Medulla oblongata (tissue), 1 donor: ENCODE results near the gene ABCB11.
A peak's percentile ranks its signal among the peaks of the same experiment; 100 is the strongest.
"Not testable (repeated sequence)": the region's sequence is repeated elsewhere in the genome, so short reads cannot be mapped to it uniquely, and the experiment has no call there.

Experiments used
- DNase-seq: peaks from one replicate; pipeline ENCODE4 v3.0.0-alpha.2; 2015; ENCODE audit errors: extremely low spot score

Gene ABCB11

DNA sequence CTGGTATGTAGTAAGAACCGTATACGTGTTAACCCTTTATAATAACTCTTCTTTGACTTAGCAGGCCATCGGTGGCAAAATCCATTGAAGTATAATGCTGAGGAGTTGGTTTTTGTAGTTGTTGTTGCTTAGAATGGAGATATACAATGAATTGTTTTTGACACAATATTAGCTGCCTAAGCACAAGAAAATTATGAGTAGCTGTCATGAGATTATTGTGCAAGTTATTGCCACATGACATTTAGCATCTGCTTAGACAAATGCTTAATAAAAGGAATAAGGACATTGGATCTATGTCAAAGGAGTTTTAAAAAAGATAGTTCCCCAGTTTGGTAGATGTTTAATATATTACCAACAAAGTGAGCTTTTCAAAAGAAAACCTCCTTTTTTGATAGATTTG, 59.9 kb downstream of the ABCB11 start:
- no peak for DNase-seq

DNA sequence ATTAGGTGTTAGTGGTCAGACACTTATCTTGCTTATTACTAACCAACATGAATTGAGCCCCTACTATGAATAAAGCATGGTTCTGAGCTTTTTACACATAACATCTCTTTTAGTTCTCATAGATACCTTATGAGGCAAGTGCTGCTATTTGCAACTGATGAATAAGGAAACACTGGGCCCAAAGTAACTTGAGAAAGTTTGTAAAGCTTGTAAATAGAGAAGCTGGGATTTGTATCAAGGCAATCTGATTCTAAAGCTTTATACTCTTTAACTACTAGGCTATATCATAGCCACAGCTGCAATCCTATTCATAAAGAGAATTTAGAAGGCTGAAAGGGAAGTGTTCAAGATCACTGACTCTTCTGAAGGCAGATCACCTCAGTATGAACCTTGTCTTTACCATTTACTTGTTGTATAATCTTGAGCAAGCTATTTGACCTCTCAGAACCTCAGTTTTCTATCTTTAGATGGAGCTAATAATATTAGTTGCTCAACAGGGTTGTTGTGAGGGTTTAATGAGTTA, 60.4 kb downstream of the ABCB11 start:
- no peak for DNase-seq

DNA sequence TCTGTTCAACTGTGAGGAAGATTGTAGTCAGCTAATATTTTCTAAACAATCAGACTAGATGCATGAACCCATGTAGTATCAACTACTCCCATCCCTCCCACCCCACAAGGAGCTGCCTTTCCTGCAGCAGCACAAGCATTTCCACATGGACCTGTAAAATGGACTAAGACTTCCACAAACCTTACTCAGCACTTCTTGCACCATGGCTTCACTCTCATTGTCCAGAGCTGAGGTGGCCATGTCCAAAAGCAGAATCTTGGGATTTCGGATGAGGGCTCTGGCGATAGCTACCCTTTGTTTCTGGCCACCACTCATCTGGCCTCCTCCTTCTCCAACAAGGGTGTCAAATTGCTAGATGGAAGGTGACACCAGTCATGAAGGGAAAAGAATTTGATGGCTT, 61.3 kb downstream of the ABCB11 start:
- no peak for DNase-seq

DNA sequence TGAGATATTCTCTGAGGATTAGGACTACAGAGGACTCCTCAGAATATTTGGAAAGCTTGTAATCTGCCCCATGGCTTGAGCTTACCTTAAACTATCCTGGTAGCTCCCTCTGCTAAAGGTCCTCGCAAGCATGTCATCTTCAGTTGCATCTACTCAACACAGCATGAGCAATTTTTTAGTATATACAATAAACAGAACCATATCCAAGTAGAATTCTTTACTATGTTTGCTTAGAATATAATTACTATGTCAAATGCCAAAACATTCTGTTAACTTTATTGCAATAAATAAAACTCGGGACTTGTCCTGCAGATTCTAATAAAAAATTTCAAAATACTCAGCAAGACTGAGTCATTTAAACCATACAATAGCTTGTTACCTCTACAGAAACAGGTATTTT, 62.8 kb downstream of the ABCB11 start:
- no peak for DNase-seq

DNA sequence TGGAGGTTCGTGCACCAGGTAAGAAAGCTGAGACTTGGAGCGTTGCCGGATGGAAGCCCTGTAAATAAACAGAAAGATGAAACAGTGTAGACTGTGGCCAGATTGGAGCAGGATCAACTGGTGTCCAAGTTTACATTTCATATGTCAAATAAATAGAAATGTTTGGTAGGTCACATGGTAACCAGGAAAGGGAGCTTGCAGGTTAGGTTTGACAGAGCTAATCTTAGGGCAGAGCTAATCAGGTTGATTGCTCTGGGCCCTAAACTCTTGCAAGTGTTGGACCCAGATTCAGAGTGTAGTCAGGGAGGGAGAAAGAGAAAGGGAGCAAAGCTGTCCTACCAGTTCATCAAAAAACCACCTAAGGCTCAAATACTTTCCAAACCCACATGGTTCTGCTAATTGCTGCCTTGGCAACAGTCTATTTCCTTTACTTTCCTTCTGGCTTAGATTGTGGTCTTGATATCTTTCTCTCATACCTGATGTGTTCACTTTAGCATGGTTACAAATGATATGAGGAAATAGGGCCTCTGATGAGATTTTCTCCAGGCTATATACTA, 66.8 kb downstream of the ABCB11 start:
- no peak for DNase-seq

DNA sequence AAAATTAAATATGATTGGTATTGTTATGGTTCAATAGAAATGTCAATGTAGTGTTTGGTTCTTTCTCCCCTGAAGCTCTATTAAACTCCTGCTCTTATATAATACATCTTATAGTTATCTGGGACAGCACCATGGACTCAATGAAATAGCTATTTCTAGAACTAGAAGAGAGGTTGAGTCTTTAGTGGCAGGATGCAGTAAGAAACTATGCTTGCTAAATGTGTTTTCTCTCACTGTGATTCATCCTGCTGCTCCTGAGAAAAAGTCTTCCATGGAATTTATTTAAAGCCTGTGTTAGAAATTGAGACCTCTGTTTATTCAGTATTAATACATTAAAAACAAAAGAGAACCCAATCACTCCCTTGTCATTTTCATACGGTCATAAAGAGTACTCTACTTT, 68.5 kb downstream of the ABCB11 start:
- DNase-seq: no peak

DNA sequence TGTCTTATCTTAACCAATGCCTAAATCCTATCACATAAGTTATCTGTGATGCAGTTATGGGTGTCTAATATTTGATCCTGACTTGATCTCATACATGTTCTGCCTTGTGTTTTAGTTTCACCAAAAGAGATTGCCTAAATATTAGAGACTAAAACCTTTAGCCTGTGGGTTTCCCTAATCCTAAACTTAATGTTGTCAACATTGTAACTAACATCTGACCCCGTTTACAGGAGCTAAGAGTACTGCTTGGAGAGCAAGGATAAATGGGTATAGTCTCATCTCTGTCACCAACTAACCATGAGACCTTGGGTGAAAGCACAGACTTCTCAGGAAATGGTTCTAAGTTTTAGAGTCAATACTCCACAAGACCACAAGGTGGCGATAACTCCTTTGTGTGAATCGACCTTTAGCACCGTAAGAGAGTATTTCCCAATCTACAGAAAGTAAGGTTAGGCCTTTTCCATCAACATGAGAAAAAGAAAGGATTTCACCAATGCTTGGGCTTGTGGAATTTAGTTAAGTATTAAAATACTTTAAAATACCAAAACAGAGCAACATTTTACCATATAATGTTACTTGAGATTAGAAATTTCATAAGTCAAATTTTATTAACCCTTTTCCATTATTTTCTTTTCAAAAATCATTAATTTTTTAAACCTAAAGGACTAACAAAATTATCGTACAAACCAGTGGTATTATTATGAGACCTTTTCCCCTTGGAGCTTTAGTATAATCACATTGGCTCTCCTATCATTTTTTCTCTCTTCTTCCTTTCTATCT, 69.5 kb downstream of the ABCB11 start:
- DNase-seq: peak; percentile 94

DNA sequence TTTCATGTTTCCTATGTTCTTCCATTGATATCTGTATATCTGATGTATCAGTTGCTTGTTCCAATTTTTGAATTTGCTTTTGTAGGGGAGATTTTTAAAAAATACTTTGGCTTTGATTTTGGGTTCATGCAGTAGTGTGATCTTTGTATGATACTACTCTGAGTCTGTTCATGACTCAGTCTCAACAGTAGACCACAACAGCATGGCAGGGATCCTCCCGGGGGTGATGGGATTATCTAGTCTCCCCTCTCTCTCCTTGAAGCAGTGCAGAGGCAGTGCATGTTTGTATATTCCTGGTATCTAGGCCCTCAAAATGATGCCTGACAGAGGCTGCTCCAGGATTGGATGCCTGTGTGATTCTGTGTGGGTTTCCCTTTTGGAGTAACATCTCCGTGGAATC, 74.7 kb downstream of the ABCB11 start:
- DNase-seq: no peak

DNA sequence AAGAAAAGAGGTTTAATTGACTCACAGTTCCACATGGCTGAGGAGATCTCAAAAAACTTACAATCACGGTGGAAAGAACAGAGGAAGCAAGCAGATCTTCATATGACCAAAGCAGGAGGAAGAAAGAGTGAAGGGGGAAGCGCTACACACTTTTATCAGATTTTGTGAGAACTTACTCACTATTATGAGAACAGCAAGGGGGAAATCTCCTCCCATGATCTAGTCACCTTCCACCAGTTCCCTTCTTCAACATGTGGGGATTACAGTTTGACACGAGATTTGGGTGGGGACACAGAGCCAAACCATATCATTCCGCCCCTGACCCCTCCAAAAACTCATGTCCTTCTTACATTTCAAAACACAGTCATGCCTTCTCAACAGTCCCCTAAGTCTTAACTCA, 75.8 kb downstream of the ABCB11 start:
- no peak for DNase-seq

DNA sequence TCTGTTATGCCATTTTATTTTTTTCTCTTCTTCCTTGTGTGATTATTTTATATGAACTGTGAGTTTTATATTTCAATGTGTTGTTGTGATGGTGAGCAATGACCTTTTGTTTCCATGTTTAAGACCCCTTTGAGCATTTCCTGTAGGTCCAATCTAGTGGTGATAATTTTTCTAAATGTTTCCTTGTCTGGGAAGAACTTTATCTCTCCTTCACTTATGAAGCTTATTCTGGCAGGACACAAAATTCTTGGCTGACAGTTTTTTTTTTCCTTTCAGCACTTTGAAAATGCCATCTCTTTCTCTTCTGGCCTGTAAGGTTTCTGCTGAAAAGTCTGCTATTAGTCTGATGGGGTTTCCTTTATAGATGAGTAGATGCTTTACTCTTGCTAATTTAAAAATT, 76.9 kb downstream of the ABCB11 start:
- no peak for DNase-seq

DNA sequence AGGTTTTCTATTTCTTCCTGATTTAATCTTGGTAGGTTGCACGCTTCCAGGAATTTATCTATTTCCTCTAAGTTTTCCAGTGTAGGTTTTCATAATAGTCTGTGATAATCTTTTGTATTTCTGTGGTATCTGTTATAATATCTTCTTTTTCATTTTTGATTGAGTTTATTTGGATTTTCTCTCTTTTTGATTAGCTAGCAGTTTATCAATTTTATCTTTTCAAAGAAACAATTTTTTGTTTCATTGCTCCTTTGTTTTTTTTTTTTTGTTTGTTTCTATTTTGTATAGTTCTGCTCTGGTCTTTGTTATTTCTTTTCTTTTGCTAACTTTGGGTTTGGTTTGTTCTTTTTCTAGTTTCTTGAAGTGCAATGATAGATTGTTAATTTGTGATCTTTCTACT, 78.7 kb downstream of the ABCB11 start:
- DNase-seq: no peak

DNA sequence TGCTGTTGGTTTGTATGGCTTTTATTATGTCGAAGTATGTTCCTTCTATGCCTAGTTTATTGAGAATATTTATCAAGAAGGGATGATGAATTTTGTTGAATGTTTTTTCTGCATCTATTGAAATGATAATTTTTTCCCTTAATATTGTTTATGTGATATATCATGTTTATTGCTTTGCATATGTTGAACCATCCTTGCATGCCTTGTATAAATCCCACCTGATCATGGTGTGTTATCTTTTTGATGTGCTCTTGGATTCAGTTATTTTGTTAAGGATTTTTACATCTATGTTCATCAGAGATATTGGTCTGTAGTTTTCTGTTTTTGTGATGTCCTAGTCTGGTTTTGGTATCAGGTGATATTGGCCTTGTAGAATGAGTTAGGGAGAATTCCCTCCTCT, 79.3 kb downstream of the ABCB11 start:
- DNase-seq: no peak

DNA sequence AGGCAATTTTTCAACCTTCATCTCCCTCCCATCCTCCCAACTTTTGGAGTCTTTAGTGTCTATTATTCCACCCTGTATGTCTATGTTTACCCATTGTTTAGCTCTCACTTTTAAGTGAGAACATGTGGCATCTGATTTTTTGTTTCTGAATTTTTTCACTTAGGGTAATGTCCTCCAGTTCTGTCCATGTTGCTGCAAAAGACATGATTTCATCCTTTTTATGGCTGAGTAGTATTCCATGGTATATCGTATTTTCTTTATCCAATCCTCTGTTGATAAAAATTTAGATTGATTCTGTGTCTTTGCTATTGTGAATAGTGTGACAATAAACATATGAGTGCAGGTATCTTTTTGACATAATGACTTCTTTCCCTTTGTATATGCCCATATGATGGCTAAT, 81.8 kb downstream of the ABCB11 start:
- DNase-seq: no peak

DNA sequence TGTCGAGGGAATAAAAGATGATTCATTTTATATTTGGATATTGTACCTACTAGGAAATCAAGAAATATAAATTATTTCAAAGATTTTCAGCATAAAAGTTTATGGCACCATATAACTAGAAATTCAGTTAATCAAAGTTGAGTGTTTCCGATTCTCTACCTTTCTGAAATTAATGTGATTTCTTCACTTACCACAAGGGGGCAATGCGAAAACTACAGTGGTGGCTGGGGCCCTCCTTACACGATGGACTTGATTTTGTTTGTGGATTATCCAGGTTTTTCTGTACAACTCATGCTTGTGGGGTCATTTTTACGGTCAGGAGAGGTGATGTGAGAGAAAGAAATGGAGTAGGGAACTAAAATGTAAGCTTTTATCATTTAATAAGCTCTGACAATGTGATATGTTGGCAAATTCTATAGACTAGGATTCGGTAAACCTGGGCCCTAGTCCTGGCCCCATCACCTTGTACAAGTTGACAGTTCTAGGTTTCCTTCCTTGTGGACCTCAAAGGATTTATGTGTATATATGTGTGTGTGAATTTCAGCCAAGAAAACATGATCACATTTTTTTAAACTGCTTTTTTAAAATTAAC, 82.4 kb downstream of the ABCB11 start:
- no peak for DNase-seq

DNA sequence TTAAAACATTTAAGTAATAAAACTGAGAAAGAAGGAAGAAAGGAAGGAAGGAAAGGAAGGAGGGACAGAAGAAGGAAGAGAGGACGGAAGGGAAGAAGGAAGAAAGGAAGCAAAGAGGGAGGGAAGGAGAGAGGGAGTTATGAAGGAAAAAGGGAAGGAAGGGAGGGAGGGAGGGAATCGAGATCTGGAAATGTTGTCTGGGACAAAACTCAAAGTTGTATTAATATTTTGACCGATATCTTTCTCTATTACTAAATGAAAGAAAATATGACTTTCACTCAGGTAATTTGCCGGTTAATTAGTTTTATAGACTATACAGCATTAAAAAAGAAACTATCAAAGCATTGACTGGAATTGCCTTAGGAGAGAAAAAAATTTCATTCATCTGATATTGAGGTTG, 85.6 kb downstream of the ABCB11 start:
- DNase-seq: no peak

DNA sequence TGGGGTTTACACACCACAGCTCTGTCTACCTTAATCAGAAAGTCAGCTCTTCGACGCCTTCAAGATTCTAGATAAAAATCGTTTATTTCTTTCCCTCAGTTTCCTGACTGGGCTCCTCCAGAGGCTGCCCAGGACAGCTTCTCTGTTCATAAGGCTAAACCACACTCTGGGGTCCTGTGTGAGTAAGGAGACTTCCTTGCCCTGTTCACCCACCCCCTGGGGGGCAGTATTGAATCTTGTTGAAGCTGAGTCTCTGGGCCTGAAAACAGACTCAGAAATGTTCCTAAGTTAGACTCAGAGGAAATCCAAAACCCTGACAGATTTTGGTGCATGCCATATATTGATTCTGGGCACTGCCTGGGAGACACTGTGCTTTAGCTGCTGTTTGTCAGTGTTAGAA, 87.1 kb downstream of the ABCB11 start:
- no peak for DNase-seq

DNA sequence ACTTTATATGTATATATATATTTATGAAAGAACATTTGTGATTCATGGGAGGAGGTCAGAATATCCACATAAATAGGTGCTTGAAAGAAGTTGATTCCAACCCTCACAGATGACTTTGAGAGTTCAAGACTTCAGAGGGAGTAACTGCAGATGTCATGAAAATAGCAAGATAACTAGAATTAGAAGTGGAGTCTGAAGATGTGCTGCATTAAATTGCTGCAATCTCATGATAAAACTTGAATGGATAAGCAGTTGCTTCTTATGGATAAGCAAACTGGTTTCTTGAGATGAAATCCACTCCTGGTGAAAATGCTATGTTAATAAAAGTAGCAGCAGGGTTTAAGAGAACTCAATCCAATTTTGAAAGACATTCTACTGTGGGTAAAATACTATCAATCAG, 89.8 kb downstream of the ABCB11 start:
- DNase-seq: no peak

DNA sequence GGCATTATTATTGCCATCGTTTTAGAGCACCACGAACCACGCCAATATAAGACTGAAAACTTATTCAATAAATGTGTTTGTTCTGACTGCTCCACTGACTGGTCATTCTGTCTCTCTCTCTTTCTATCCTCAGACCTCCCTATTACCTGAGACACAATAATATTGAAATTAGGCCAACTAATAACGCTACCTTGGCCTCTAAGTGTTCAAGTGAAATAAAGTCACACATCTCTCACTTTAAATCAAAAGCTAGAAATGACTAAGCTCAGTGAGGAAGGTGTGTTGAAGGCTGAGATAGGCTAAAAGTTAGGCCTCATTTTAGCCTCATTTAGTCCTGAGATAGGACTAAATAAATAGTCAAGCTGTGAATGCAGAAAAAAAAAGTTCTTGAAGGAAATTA, 91.2 kb downstream of the ABCB11 start:
- no peak for DNase-seq

DNA sequence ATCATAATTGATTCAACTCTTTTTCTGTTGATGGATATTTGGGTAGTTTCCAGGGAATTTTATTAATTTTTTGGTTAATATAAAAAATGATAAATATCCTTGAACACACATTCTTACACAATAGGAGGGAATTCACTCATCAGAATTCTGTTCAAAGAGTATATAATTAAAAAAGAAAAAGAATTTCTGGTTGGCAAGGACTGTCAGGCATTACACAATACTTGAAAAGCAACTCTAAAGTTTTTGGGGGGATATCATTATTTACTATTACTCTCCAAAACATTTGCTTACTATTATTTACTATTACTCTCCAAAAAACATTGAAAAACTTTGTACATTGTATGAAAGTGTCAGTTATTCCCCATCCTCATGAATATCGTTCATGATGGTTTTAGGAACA, 92.1 kb downstream of the ABCB11 start:
- DNase-seq: no peak

DNA sequence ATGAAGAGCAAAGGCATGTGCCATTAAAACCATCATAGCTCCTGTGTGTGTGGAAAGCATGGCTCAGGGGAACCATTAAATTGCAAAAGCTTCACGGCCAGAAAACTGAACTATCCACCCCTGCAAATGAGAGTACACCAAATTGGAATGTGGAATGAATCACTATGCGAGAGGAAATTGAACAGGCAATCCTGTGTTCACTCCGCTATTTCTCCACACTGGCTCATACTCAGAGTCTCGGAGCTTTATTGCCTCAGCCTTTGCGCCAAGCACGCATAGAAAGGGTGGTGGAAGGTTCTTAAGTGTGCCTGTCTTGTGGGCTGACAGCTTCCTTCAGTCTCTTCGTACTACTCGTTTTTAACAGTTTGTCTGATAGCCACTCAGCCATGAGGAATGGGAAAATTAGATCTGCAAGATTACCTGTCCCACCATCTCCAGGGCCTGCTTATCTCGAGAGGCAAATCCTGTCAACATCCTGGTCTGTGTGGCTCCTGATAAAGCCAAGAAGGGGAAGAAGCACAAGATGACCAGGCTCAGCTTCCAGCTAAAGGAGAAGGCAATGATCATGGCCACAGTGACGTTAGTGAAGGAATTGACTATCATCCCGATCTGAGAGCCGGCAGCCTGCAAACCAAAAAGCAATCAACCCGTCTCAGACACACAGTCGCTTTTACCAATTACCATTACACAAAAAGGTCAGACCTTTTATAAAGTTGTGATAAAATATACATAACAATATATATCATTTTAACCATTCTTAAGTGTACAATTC, 95.1 kb downstream of the ABCB11 start:
- DNase-seq: no peak

DNA sequence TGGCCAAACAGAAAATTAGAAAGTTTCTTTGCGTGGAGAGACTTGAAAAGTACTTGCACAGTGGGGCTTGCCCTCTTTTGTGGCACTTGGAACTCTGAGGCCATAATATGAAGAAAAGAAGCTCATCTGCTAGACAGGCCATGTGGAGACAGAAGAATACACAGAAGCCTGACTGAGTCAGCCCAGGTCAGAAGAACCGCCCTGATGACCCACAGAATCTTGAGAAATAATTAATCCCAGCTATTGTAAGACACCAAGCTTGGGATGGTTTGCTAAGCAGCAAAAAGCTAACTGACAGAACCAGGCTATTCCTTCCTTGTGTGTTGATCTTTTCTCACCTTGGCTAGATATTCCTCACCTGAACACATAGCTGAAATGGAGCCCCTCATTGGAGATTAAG, 96.3 kb downstream of the ABCB11 start:
- no peak for DNase-seq

DNA sequence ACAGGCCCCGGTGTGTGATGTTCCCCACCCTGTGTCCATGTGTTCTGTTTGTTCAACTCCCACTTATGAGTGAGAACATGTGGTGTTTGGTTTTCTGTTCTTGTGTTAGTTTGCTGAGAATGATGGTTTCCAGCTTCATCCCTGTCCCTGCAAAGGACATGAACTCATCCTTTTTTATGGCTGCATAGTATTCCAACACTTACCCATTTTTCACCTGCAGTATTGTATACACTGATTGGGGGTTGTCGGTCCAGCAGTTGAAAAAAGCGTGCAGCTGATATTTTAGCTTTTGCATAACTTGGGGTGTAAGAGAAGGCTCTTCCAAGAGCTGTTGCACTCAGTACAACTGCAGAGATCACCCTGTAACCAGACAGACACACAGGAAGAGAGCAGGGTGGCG, 99.0 kb downstream of the ABCB11 start:
- DNase-seq: not testable (repeated sequence)

DNA sequence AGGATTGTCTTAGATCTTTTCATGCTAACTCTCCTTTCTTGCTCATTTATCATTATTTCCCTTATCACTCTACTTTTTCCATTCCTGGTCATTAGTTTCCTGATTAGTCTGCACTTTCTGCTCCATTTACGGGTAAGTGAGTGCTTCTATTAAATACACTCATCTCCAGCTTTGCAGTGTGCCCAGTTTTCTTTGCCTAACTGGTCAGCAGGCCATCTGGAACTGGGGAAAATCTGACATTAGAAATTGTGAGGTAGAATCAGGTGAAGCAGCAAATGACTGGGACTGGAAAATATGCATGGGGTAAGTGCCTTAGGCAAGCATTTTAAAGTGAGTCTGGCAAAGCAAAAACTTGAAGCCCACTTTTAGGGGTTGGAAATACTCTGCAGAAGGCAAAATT, 100.9 kb downstream of the ABCB11 start:
- no peak for DNase-seq
